22Rv1 (cell line): ENCODE results near the gene SH2B2.

Source experiments
- CTCF ChIP-seq: fragments of 450-650 bp; IDR thresholded peaks from 2 replicates; pipeline ENCODE4 v1.5.1; 2017; ENCODE audit warnings: mild to moderate bottlenecking
- ZFX ChIP-seq: fragments of 450-650 bp; IDR thresholded peaks from 2 replicates; pipeline ENCODE4 v1.6.1; 2017; ENCODE audit warnings: antibody characterized with exemption, borderline replicate concordance

DNA sequence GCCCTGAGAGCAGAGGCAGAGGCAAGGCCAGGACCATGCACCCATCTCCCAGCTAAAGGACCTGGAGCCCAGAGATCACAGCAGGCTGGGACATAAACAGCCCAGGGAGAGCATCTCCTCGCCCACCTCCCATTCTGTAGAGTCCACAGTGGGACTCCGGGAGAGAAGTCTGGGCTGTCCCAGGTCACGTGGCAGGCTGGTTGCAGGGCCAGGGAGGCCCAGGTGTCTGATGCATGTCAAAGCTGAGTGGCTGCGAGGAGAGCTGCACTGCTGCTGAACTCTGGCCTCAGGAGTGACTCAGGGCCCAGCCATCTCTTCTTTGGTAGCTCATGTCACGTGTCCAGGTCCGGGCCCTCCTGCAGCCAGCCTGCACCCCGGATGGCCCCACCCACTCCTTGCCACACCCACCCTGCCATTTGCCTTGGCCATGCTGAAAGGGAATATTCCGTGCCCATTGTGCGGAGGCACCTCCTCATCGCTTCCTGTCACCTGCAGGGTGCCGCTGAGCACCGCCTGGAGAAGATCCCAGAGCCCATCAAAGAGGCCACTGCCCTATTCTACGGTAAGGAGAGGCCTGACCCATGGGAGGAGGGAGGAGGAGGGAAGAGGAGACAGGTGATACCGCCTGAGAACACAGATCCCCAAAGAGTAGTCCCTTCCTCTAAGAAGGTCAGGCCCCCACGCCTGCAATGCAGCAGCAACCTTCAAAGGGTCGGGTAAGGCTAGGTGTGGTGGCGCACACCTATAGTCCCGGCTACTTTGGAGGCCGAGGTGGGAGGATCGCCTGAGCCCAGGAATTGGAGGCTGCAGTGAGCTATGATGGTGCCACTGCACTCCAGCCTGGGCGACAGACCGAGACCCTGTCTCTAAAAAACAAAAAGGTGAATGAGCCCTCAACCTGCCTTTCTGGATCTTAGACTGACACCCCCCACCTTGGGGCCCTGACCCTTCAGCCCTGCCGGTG, 12.6 kb upstream of the SH2B2 start:
- TF ChIP-seq CTCF: no peak
- no peak for TF ChIP-seq ZFX
